Gastroesophageal sphincter (tissue), 4 donors: Measurements from ENCODE around the gene NELFCD. TPM values are rescaled to one million over a fixed set of nuclear protein-coding genes. Genes with fewer than 3 reads are reported as not detected.

Experiments used
- ATAC-seq: fragments of 150-250 bp; one replicate; pipeline ENCODE4 v1.9.1; 2016; ENCODE audit warnings: mild to moderate bottlenecking, moderate library complexity
- H3K27ac ChIP-seq, 4 donors: fragments of 200-600 bp; sonication (generic) in 3 of 4; 1 replicate in 3 of 4; 2 replicates in 1 of 4; pipeline ENCODE4 v1.5.1; 2016 to 2019
- H3K27me3 ChIP-seq: fragments of 200-600 bp; sonication (generic); one replicate; pipeline ENCODE4 v1.5.1; 2019
- H3K36me3 ChIP-seq, 2 donors: fragments of 200-600 bp; sonication (generic); one replicate each; pipeline ENCODE4 v1.5.1; 2019; ENCODE audit warnings: control low read depth in 1 of 2
- H3K4me1 ChIP-seq, 3 donors: fragments of 200-600 bp; sonication (generic); 1 replicate in 2 of 3; 2 replicates in 1 of 3; pipeline ENCODE4 v1.5.1; 2016 to 2019; ENCODE audit warnings: control low read depth in 2 of 3
- H3K4me3 ChIP-seq, 2 donors: fragments of 200-600 bp; sonication (generic); one replicate each; pipeline ENCODE4 v1.5.1; 2019; ENCODE audit warnings: mild to moderate bottlenecking in 1 of 2, moderate library complexity in 1 of 2
- H3K9me3 ChIP-seq, 3 donors: fragments of 200-600 bp; sonication (generic); one replicate each; pipeline ENCODE4 v1.5.1; 2017 to 2019; ENCODE audit warnings: control low read depth in 2 of 3
- CTCF ChIP-seq, 4 experiments: fragments of 200-600 bp in 2 of 4; fragments of 450-650 bp in 2 of 4; sonication (generic) in 1 of 4; IDR thresholded peaks; one replicate each; pipeline ENCODE4 v1.5.1; 2017 to 2019; ENCODE audit warnings: antibody characterized with exemption in 4 of 4, mild to moderate bottlenecking in 2 of 4, moderate library complexity in 2 of 4
- EP300 ChIP-seq: sonication (generic); formaldehyde crosslinking; IDR thresholded peaks from one replicate; pipeline ENCODE4 v1.6.1; 2017; ENCODE audit warnings: antibody characterized with exemption, mild to moderate bottlenecking
- POLR2A ChIP-seq, 2 donors: fragments of 450-650 bp; IDR thresholded peaks; one replicate each; pipeline ENCODE4 v1.6.1; 2017; ENCODE audit warnings: antibody characterized with exemption in 2 of 2, mild to moderate bottlenecking in 2 of 2, moderate library complexity in 1 of 2
- POLR2AphosphoS5 ChIP-seq: sonication (generic); formaldehyde crosslinking; IDR thresholded peaks from one replicate; pipeline ENCODE4 v1.6.1; 2017; ENCODE audit warnings: antibody characterized with exemption
- whole genome bisulfite sequencing, 2 donors: methylation state at CpG; one replicate each; pipeline ENCODE4 v1.1.5; 2018; ENCODE audit warnings: low coverage in 1 of 2; 5-methylcytosine and 5-hydroxymethylcytosine counted together
- total RNA-seq, 4 donors: library from RNA; depleted of rRNA; stranded (reverse); fragments of >200 nt; gene quantifications; one replicate each; pipeline ENCODE4 v1.1.0, GENCODE V29; 2016

The NELFCD gene
- total RNA-seq, 4 donors from 2014 or later: 26.5 to 48.6 (median 36.1) TPM

GRCh38 chr20:59019217-59019616, 38.2 kb downstream of the NELFCD start, which contains the start of gene TUBB1:
Gene TUBB1 (plus strand): TSS chr20:59019429. CDS start chr20:59019523, 94 bp downstream.
- TF ChIP-seq POLR2AphosphoS5 (no peak), CTCF (IDR thresholded peaks at IDR 0.05) (no peak), EP300 (no peak), POLR2A (IDR thresholded peaks at IDR 0.05) (no peak)
- 90 to 100% methylated on average over 2 to 3 of the region's 5 CpGs for WGBS, 2 donors
- peaks cover 0 to 6% (median 0%) of the 10 kb centered on the region in 3 donors for H3K4me1 ChIP-seq
- ATAC-seq: no peak
- H3K27me3 ChIP-seq: no peaks in the 10 kb centered on the region
- H3K36me3 ChIP-seq: peaks cover 0 to 36% of the 10 kb centered on the region in 2 donors
- no peak within 1 kb of the TSS for H3K27ac ChIP-seq
- no peak within 1 kb of the TSS for H3K4me3 ChIP-seq
- H3K9me3 ChIP-seq: no peaks in the 10 kb centered on the region

- TF ChIP-seq POLR2A (IDR thresholded peaks at IDR 0.05) (no peak), EP300 (no peak), POLR2AphosphoS5 (peak; percentile 21)
- Histone ChIP-seq H3K9me3 (no peaks in the 10 kb centered on the region), H3K27me3 (no peaks in the 10 kb centered on the region), H3K36me3 (peaks cover 0 to 54% of the 10 kb centered on the region in 2 donors), H3K27ac (no peak overlapping the region), H3K4me3 (no peak overlapping the region), H3K4me1 (peaks cover 0 to 6% (median 0%) of the 10 kb centered on the region in 3 donors)
- ATAC-seq: no peak
- 60% methylated on average over 2 of the region's 5 CpGs; no CpG with 5 or more reads in 1 of the 2 donors for WGBS, 2 donors
Measured at GRCh38 chr20:59020938-59021551, 40.0 kb downstream of the NELFCD start.

- no peak for TF ChIP-seq CTCF (IDR thresholded peaks at IDR 0.05)
- TF ChIP-seq POLR2AphosphoS5: no peak
- no peak for TF ChIP-seq EP300
- no peak for TF ChIP-seq POLR2A (IDR thresholded peaks at IDR 0.05)
- Histone ChIP-seq H3K4me3 (no peak overlapping the region), H3K27me3 (no peaks in the 10 kb centered on the region), H3K4me1 (peaks cover 0 to 21% (median 0%) of the 10 kb centered on the region in 3 donors), H3K27ac (no peak overlapping the region), H3K36me3 (peaks cover 0 to 67% of the 10 kb centered on the region in 2 donors), H3K9me3 (no peaks in the 10 kb centered on the region)
- ATAC-seq: no peak
- 80% methylated on average over 3 of the region's 15 CpGs; no CpG with 5 or more reads in 1 of the 2 donors for WGBS, 2 donors
Measured at GRCh38 chr20:59022754-59023153, 41.7 kb downstream of the NELFCD start.

GRCh38 chr20:59023616-59024015, 42.6 kb downstream of the NELFCD start:
- Histone ChIP-seq H3K36me3 (peaks cover 0 to 65% of the 10 kb centered on the region in 2 donors), H3K9me3 (no peaks in the 10 kb centered on the region), H3K27ac (no peak overlapping the region), H3K4me1 (peaks cover 0 to 30% (median 2%) of the 10 kb centered on the region in 3 donors), H3K27me3 (no peaks in the 10 kb centered on the region), H3K4me3 (no peak overlapping the region)
- no peak for ATAC-seq
- WGBS, 2 donors: 80 to 89% methylated on average over 1 to 8 of the region's 13 CpGs
- TF ChIP-seq CTCF (IDR thresholded peaks at IDR 0.05): no peak
- no peak for TF ChIP-seq POLR2A (IDR thresholded peaks at IDR 0.05)
- no peak for TF ChIP-seq POLR2AphosphoS5
- no peak for TF ChIP-seq EP300

GRCh38 chr20:59024111-59024530, 43.1 kb downstream of the NELFCD start:
- no peak overlapping the region for H3K4me3 ChIP-seq
- H3K4me1 ChIP-seq: peaks cover 0 to 35% (median 7%) of the 10 kb centered on the region in 3 donors
- H3K36me3 ChIP-seq: peaks cover 0 to 67% of the 10 kb centered on the region in 2 donors
- no peaks in the 10 kb centered on the region for H3K9me3 ChIP-seq
- ATAC-seq: no peak
- H3K27me3 ChIP-seq: no peaks in the 10 kb centered on the region
- WGBS, 2 donors: 93 to 100% methylated on average over 1 to 5 of the region's 24 CpGs
- TF ChIP-seq EP300 (no peak), CTCF (IDR thresholded peaks at IDR 0.05) (no peak), POLR2AphosphoS5 (no peak), POLR2A (IDR thresholded peaks at IDR 0.05) (no peak)
- no peak overlapping the region for H3K27ac ChIP-seq
